ENCODE results near the gene NTMT1.
A peak's percentile ranks its signal among the peaks of the same experiment; 100 is the strongest.

Gene NTMT1

DNA sequence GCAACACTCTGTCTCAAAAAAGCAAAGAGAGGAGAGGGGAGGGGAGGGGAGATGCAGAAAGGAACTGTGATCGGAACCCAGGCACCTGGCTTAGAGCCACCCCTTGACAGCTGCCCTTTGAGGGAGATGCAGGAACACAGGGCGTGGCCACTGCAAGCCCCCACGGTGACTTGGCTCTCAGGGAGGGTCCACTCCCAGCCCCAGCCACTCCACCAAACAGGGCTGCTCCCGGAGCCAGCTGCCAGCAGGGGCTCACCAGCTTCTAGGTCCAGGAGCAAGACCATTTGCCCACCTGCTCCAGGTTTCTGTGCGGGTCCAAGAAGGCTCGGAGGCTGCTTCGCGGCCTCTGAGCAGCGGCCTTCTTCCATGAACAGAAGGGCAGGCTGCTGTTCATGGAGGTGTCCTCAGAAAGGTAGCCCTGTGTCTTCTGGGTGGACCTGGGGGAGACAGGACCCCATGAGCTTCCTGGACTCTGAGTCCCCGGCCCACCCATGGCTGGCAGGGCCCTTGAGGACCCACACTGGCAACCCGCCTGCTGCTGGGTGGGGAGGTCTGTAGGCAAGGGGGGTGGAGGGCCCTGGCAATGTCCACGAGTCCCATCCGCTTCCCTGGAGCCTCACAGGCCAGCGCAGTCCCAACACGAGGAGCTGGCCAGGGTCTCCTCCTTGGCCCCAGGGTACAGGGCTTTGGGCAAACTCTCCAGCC is 13.0 kb upstream of the NTMT1 start:
- Histone ChIP-seq H3K27ac (peak overlapping the region in 3 of 21 experiments; percentile 15 to 55 (median 43)), H3K4me3 (no peak overlapping the region)

DNA sequence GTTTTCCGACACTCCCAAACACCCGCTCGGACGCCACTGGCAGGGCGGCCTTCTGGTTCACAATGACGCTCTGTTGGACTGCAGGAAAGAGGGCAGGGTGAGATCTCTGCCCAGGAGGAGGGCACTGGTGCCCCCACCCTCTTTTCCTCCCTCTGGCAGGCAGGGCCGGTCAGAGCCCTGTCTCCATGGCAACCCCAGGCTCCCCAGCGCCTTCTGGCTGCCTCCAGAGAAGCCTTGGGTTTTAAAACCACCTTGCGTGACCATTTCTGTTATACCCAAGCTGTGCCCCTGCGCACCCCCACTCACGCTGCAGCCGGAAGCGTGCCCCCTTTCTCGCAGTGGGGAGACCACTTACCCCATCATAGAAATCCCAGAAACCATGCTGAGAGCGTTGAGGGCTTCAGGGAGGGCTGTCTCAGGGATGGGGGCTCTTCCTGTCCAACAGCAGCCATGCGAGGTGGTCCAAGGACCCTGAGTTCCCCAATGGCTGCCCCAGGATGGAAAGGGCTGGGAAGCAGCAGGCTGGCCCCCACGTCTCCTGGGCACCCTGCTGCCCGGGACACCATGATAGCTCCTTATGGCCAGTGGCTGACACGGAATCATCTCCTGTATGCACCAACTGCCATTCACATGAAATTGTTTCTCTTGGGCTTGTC is 12.3 kb upstream of the NTMT1 start:
- H3K27ac ChIP-seq = peak overlapping the region in 3 of 21 experiments; percentile 15 to 55 (median 43)
- no peak overlapping the region for H3K4me3 ChIP-seq

DNA sequence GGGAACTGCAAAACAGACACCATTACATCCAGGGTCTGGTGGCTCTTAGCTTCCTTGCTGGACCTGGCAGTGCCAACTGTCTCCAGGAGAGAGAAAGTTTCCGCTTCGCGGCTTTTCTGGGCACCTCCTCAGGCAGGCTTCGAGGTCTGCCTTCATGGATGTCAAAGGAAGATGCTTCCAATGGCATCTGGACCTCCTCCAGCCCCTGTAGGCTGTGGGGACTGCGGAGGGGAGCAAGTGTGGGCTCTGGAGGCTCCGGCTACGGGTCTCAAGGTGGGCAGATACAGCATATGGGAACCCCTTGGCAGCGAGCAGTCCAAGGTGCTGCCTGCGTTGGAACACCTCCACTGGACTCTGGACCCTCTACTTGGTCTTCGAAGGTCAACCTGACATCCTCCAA is 11.0 kb upstream of the NTMT1 start:
- Histone ChIP-seq H3K27ac (no peak overlapping the region), H3K4me3 (no peak overlapping the region)

DNA sequence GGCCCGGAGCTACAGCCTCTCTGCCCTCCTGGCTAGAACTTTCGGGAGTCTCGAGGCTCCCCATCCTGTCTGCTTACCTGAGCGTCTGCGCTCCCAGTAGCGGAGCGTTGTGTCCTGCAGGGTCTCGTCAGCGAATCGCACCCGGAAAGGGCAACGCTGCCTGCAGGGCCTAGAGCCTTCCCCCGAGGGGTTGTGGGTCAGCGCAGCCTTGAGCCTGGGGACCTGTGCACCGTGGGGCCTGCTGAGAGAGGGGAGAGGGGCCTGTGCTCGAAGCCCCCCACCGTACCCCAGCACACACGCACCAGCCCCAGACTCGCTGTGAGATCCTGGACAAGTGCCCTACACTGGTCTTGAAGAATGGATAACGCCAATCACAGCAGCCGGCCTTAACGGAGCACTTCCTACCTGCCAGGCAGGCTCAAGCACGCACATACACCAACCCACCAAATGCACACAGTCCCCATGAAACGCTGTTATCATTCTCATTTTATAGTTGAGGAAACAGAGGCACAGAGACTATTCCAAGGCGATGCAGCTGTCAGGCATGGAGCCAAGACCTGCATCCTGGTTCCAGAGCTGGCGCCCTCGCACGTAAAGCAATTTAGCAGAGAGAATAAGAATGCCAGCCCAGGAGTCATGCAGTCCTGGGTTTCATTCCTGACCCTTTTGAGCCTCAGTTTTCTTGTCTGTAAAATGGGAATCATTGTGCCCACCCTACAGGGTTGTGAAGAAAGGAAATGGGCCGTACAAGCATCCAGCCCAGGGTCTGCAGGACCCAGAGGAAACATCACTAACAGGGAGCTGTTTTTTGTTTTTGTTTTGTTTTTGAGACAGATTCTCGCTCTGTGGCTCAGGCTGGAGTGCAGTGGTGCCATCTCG is 10.3 kb upstream of the NTMT1 start:
- no peak overlapping the region for H3K4me3 ChIP-seq
- H3K27ac ChIP-seq = no peak overlapping the region

DNA sequence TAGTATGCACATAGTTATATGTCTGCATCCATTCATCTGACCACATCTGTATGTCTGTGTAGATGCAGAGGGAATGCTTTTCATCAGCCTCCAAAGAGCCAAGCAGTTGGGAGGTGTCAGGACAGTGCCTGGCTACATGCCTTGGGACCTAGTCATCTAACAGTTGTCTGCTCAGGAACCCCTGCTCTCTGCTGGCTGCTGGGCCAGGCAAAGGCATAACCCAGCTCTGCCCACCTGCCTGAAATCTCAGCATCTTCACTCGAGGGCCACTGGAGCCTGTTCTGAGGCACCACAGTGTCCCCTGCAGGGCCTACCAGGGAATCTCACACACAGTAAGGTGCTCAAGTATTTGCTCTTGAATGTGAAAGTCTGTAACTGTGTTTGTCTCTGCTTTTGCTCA is 8.8 kb upstream of the NTMT1 start:
- H3K27ac ChIP-seq = no peak overlapping the region

DNA sequence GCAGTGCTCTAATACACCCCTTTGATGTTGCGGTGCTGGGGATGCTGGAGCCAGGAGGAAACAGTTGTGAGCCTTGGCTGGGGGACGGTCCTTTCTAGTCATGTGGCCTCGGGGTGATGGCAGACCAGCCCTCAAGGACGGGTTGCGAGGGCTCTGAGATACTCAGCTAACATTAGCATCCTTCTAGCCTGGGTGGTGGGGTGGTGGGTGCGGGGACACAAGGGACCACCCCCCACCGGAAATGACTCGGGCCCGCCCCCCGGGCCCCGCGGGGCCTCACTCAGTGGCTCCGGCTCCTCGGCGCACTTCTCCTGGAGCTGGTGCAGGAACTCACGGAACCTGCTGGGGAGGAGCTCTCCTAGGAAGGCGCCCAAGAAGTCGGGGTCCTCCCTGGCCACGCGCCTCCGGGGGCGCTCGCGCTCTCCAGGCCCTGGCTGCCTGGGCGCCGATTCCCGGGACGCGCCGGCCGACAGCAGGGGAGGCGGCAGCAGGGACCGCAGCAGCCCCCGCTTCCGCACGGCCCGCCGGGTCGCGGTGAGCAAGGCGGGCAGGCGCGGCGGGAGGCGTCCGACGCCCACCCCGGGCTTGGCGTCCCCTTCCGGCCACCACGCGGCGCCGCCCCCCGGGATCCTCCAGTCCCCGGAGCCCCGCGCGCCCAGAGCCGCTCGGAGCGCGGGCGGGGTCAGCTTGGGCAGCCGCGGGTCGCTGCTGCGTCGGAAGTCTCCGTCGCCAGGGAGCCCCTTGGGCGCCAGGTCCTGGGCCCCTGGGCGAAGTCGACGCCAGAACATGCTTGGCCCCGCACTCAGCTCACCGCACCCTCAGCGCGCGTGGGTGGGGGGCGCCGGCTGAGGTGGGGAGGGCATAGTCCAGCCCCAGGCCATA is 5.9 kb upstream of the NTMT1 start:
- H3K4me3 ChIP-seq = peak overlapping the region; percentile 27 to 60 (median 37)
- H3K27ac ChIP-seq = peak overlapping the region in 15 of 21 experiments; percentile 12 to 73 (median 44)

More for the DNA sequence above, 8.8 kb upstream of the NTMT1 start:
- no peak overlapping the region for H3K4me3 ChIP-seq

DNA sequence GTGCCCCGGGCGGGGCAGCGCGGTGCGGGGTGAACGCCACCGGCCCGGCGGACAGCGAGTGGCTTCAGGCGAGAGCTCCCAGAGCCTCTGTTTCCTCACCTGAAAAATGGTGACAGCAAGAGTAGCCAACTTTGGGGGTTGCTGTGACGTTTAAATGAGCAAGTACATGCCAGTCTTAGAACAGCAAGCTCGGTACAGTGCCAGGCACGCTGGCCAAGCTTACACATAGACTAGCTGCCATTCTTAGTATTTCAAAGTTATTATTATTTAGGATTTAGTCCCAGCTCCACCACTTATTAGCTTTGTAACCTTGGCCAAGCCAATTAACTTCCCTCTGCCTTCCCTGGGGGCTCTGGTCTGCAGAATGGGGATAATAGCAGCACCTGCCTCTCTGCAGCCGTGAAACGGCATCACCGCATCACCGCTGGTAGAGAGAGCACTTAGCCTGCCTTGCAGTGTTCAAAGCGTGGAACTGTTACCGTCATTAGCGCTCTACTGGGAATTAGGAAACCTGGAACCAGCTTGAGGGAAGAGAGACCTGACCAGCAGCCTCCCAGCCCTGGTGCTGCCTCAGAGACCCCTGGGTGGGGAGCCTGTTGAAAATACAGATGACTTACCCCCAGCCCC is 5.2 kb upstream of the NTMT1 start, which contains the start of gene C9orf50:
TSS of gene C9orf50 (minus strand) at position 433 of the 627 bp plus-strand sequence. CDS start 527 bp downstream, outside the sequence.
- H3K4me3 ChIP-seq = peak within 1 kb of the TSS; percentile 27 to 60 (median 37)
- peak within 1 kb of the TSS in 15 of 21 experiments; percentile 12 to 73 (median 44) for H3K27ac ChIP-seq

DNA sequence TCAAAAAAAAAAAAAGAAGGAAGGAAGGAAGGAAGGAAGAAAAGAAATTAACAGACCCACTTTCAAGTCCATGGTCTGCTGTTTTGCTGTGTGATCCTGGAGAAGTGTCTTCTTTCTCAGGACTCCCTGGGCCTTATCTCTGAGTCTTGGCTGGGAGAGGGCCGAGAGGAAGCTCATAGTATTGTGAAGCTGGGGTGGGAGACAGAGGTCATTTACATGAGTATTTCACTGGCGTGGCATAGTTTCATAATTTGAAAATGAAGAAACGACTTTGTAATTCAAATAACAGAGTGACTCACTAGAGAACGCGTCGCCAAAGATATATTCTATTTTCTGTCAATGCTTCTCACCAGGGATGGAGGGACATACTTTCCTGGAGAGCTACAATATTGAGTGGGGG is 2.6 kb upstream of the NTMT1 start:
- Histone ChIP-seq H3K4me3 (no peak overlapping the region), H3K27ac (no peak overlapping the region)

DNA sequence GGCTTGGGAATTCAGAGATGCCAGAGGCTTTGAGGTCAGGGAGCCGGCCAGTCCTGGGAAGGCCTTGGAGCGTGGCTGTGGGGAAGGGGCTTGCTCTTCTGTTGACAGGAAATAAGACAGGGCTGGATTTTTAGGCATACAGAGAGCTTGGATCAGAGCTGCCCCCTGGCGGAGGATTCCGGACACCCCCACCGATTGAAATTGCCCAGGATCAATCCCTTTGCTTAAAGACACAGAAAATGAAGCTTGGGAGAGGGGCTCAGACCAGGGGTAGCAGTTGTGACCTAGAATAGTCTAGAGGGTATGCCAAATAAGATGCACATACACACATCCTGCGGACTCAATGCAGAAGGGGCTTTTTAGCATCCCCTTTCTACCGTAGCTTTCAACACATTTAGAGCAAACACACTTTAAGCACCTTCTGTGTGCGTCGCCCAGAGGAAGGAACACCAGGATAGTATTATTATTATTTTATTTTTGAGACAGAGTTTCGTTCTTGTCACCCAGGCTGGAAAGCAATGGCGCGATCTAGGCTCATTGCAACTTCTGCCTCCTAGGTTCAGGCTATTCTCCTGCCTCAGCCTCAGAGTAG is 1.7 kb upstream of the NTMT1 start:
- Histone ChIP-seq H3K27ac (peak overlapping the region in 3 of 21 experiments; percentile 6 to 28 (median 14)), H3K4me3 (no peak overlapping the region)

DNA sequence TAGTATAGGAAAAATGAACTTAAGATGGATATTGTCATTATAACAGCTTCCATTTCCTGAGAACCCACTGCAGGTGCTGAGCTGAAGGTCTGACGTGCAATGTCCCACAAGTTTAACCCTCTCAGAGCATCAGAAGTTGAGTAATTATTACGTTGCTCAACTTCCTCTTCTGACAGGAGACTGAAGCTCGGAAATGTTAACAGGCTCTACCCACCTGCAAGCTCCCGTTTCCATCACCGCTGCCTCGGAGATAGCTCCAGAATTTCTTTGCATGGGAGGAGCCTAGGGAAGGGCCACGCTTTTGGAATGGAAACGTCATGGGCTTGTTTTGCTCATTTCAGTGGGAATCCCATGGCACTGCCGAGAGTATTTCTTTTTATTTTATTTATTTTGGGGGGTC is 1.0 kb upstream of the NTMT1 start:
- Histone ChIP-seq H3K4me3 (peak overlapping the region in 2 of 7 experiments; percentile 12 to 69), H3K27ac (peak overlapping the region in 9 of 21 experiments; percentile 6 to 94 (median 87))

DNA sequence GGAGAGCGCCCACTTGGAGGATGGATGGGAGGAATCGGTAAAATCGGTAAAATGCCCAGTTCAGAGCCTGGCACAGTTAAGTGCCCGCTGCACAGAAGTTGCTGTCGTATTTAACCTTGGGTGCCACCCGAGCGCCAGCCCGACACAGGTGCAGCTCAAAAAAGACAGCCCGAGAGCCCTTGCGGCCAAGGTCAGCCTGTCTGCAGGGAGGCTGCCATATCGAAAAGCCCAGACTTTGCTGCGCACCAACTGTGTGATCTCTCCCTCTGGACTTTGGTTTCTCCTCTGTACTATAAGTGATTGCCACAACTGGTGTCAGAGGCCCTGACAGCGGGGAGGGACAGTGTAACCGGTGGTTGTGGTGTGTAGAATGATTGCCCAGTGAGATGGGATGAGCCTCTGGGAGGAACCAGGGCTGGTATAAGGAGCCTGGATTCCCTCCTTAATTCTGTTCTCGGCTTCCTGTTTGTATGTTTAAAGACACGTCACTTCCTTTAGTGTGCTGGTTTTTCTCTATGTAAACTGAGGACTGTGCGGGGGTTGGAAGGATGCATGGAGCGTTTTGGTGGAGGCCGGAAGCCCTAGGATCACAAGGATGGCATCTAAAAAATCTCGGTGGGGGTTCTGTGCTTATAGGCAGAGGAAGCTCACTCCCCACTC is 792 bp downstream of the NTMT1 start:
- peak overlapping the region; percentile 27 to 98 (median 89) for H3K27ac ChIP-seq
- peak overlapping the region; percentile 68 to 86 (median 70) for H3K4me3 ChIP-seq

DNA sequence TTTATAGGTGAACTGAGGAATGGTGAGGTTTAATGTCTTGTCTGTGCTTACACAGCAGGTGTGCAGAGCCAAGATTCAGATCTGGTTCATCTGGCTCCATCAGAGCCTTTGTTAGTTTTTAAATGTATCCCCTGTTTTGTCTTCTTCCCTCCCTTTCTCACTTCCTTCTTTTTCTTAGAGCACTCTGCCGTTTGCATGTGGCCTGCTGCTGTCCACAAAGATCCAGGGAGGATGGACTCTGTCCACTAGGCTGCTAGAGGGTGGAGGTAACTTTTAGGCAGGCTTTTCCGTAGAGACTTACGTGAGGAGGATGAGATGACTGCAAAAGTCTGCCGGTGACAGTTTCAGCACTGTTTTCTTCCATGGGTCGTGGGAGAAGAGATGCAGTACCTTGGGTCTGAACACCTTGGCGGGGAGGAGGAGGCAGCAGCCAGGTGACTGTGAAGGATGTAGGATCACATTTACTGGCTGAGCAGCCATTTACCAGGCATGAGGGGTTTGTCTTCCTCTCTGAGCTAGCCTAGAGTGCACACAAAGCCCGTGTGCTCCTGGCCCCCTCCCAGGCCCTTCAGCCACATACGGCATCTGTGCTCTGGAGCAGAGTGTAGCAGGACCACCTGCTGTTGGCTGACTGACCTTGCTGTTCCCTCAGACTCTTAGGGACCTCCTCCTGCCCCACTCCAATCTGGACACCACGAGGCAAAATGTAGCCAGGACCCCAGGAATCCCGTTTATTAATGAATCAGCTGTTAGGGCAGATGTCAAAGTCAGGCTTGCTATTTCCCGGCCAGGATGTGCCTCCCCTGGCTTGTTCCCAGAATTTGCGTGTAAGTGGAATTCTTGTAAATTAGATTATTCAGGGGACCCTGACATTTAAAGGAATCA is 1.8 kb downstream of the NTMT1 start:
- Histone ChIP-seq H3K27ac (peak overlapping the region in 16 of 21 experiments; percentile 4 to 98 (median 89)), H3K4me3 (peak overlapping the region in 5 of 7 experiments; percentile 68 to 86 (median 75))

DNA sequence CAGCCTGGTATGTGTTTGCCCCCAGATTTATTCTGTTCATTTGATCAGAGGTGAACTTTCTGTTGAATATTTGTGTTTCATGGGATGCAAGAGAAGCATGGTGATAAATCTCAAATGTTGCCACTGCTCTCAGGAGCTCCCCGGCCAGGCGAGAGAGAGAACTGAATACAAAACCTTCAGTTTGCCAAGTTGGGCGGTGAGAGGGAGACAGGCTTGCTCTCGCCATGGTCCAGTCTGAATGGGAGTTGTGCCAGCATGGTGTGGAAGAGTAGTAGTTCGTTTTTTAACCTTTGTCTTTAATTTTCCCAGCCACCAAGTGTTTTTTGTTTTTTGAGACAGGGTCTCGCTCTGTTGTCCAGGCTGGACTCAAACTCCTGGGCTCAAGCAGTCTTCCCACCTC is 2.7 kb downstream of the NTMT1 start:
- Histone ChIP-seq H3K27ac (peak overlapping the region in 1 of 21 experiments; percentile 35), H3K4me3 (no peak overlapping the region)

DNA sequence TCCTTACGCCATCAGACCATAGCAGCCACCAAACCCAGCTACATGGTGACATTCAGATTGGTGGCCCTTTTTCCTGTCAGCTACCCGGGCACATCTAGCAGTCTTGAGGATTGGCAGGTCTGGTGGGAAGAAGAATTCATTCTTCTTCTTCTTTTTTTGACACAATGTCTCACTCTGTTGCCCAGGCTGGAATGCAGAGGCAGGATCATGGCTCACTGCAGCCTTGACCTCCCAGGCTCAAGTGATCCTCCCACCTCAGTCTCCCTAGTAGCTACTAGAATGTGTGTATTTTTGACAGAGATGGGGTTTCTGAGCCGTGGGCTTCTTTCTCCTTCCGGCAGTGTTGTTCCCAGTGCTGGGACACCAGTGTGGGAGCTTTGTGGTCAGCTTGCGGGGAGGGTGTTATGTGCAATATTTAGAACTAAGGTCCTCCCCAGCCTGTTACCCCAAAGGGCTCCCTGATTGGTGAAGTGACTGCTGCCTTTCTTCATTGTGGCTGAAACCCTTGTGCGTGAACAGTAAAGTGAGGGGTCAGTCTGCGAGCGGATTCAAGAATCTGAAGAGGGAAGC is 3.4 kb downstream of the NTMT1 start:
- Histone ChIP-seq H3K4me3 (no peak overlapping the region), H3K27ac (no peak overlapping the region)

DNA sequence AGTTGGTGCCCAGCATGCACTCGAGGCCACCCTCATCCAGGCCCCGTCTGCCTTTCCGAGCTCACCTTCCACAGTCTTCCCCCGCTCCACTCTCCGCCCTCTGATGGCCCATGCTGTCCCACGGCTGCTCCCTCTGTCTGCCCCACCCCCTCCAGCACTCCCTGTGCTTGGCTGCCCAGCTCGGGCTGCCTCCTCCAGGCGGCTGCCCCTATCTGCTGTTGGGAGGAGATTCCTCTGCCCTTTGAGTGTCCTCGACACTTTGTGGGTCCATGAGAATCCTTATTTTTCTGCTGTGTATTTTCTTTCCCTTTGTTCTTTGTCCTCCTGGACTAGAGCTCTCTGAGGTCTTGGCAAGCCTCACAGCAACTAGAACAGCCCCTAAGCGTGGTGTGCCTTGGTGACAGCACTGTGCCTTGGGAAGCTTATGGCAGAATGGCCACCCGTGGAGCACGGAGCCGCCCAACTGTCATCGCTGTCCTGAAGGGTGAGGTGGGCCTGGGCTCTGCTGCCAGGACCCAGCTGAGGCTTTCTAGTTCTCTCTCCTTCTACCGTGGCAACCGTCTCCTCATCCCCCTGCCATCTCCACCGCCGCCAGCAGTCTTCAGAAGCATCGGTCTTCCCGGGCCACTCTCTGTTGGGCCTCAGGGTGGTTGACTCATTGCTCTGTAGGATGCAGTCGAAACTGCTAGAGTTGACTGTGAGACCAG is 5.2 kb downstream of the NTMT1 start:
- peak overlapping the region in 6 of 21 experiments; percentile 20 to 29 (median 25) for H3K27ac ChIP-seq
- H3K4me3 ChIP-seq = no peak overlapping the region

DNA sequence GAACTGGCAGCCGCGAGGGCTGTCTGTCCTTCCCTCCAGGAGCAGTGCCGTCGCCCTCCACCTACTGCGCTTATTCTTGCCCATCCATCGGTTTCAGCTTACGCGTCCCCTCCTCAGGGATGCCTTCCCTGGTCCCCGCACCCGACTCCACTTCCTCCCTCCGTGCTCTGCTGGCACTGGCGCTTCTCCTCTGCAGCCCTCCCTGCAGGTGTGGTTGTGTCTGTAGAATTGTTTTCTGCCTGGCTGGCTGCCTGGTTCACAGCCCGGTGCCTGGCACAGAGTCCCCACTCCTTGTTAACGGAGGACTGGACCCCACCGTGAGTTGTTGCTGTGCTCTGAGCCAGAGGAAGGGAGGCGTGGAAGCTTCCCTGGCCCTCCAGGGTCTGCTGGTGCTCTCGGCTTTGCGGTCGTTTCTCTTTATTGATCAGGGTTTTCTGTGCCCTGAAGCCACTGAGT is 5.7 kb downstream of the NTMT1 start:
- peak overlapping the region in 6 of 21 experiments; percentile 20 to 29 (median 25) for H3K27ac ChIP-seq

More for the DNA sequence above, 5.7 kb downstream of the NTMT1 start:
- H3K4me3 ChIP-seq = no peak overlapping the region

Data from skin epidermis (tissue), 12 donors.